Right atrium auricular region (tissue), 2 donors: ENCODE data around the gene NCL. TPM values are rescaled to one million over a fixed set of nuclear protein-coding genes. Genes with fewer than 3 reads are reported as not detected.
A peak's percentile ranks its signal among the peaks of the same experiment; 100 is the strongest.
"Not testable (repeated sequence)": the region's sequence is repeated elsewhere in the genome, so short reads cannot be mapped to it uniquely, and the experiment has no call there.

Experiments
- DNase-seq: peaks from one replicate; pipeline ENCODE4 v3.0.0-alpha.2; 2019; ENCODE audit warnings: low spot score
- H3K27ac ChIP-seq, 2 donors: fragments of 200-600 bp; sonication (generic); 1 replicate in 1 of 2; 2 replicates in 1 of 2; pipeline ENCODE4 v1.5.1; 2016 to 2019
- H3K27me3 ChIP-seq, 2 donors: fragments of 200-600 bp; sonication (generic); one replicate each; pipeline versions ENCODE4 v1.5.1 to v1.6.0; 2017 to 2019
- H3K36me3 ChIP-seq: fragments of 200-600 bp; sonication (generic); one replicate; pipeline ENCODE4 v1.5.1; 2016
- H3K4me1 ChIP-seq, 2 donors: fragments of 200-600 bp; sonication (generic); one replicate each; pipeline versions ENCODE4 v1.5.1 to v1.6.0; 2017 to 2019
- H3K4me3 ChIP-seq, 2 donors: fragments of 200-600 bp; sonication (generic); 1 replicate in 1 of 2; 2 replicates in 1 of 2; pipeline ENCODE4 v1.5.1; 2017 to 2019; ENCODE audit warnings: mild to moderate bottlenecking in 1 of 2, moderate library complexity in 1 of 2
- H3K9me3 ChIP-seq, 2 donors: fragments of 200-600 bp; sonication (generic); one replicate each; pipeline ENCODE4 v1.5.1; 2019
- total RNA-seq, 2 donors: library from RNA; depleted of rRNA; stranded (reverse); fragments of >200 nt; gene quantifications; one replicate each; pipeline ENCODE4 v1.1.0, GENCODE V29; 2016
- TF ChIP-seq, protein P1 (sequence below), 2 donors: fragments of 200-600 bp; sonication (generic); IDR thresholded peaks; one replicate each; pipeline ENCODE4 v1.5.1; 2019; ENCODE audit warnings: antibody characterized with exemption in 2 of 2

NCL gene
- total RNA-seq, 2 donors from 2014 or later: 73.5 to 85.8 TPM

DNA sequence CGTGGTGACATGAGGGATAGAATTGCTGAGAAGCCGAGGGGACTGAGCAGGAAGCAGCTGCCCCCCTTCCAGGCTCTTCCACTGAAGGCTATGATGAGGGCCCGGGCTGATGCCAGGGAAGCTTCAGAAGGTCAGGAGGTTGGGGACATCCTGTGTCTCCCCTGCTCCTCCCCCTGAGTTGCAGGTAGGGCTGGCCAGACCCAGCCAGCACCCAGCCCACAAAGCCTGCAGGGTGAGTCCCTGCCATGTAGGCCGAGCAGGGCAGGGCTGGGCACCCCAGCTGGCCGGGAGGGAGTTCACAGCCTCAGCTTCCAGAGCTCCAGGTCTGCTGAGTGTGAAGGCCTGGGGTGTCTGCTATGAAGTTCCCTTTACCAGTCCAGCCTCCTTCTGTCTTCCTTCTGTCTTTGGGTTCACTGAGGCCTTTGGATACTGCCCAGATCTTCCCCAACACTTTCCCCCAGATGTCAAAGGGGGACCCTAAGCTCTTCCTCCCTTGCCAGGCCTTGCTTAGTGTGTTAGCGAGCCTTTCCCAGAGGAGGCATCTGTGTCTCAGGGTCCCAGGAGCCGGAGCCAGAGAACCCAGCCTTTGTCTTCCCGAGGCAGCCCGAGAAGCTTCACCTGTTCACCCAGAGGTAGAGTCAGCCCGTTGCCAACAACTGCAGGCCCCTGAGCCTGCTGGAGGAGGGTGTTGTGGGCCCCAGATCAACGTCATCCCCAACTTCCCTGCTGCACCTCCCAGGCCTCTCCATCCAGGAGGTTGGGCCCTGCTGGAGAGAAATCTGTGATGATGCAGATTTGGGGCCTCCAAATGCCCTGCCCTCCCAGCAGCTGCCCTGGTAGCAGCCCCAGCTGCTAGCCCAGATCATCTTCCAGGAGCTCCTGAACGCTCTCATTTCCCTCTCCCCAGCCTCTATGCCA lies 3.6 kb upstream of the NCL start:
- no peak overlapping the region for H3K4me3 ChIP-seq
- peaks cover 0 to 17% of the 10 kb centered on the region in 2 donors for H3K4me1 ChIP-seq
- H3K9me3 ChIP-seq: no peaks in the 10 kb centered on the region
- DNase-seq: no peak
- no peaks in the 10 kb centered on the region for H3K36me3 ChIP-seq
- TF ChIP-seq, protein P1, sequence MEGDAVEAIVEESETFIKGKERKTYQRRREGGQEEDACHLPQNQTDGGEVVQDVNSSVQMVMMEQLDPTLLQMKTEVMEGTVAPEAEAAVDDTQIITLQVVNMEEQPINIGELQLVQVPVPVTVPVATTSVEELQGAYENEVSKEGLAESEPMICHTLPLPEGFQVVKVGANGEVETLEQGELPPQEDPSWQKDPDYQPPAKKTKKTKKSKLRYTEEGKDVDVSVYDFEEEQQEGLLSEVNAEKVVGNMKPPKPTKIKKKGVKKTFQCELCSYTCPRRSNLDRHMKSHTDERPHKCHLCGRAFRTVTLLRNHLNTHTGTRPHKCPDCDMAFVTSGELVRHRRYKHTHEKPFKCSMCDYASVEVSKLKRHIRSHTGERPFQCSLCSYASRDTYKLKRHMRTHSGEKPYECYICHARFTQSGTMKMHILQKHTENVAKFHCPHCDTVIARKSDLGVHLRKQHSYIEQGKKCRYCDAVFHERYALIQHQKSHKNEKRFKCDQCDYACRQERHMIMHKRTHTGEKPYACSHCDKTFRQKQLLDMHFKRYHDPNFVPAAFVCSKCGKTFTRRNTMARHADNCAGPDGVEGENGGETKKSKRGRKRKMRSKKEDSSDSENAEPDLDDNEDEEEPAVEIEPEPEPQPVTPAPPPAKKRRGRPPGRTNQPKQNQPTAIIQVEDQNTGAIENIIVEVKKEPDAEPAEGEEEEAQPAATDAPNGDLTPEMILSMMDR (IDR thresholded peaks at IDR 0.05): no peak
- no peak overlapping the region for H3K27ac ChIP-seq
- H3K27me3 ChIP-seq: no peaks in the 10 kb centered on the region

DNA sequence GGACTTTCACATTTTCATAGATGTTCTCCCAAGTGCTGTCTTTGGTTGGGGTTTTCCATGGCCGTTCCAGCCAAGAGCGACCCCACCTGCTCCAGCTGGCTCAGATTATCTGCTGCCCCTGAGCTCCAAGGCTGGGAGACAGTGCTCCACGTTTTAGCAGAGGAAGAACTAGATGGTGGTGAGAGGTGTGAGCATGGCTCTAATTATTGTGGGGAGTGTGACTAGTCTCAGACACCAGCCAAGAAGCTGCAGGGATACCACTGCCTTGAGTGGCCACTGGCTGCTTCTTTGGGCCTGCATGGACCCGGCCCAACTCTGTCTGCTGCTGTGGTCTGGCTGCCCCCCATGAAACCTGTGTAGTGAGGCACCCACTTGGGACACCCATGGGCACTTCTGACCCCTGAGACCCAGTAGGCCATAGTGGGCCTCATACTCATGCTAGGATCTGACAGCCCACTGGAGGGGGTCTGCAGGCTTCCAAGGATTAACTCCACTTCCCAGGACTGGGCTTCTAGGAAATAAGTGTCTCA lies 2.8 kb upstream of the NCL start:
- Histone ChIP-seq H3K27me3 (no peaks in the 10 kb centered on the region), H3K4me3 (no peak overlapping the region), H3K9me3 (no peaks in the 10 kb centered on the region), H3K27ac (no peak overlapping the region), H3K4me1 (peaks cover 0 to 25% of the 10 kb centered on the region in 2 donors), H3K36me3 (peaks cover 7% of the 10 kb centered on the region)
- DNase-seq: no peak
- TF ChIP-seq, protein P1 (IDR thresholded peaks at IDR 0.05): no peak

DNA sequence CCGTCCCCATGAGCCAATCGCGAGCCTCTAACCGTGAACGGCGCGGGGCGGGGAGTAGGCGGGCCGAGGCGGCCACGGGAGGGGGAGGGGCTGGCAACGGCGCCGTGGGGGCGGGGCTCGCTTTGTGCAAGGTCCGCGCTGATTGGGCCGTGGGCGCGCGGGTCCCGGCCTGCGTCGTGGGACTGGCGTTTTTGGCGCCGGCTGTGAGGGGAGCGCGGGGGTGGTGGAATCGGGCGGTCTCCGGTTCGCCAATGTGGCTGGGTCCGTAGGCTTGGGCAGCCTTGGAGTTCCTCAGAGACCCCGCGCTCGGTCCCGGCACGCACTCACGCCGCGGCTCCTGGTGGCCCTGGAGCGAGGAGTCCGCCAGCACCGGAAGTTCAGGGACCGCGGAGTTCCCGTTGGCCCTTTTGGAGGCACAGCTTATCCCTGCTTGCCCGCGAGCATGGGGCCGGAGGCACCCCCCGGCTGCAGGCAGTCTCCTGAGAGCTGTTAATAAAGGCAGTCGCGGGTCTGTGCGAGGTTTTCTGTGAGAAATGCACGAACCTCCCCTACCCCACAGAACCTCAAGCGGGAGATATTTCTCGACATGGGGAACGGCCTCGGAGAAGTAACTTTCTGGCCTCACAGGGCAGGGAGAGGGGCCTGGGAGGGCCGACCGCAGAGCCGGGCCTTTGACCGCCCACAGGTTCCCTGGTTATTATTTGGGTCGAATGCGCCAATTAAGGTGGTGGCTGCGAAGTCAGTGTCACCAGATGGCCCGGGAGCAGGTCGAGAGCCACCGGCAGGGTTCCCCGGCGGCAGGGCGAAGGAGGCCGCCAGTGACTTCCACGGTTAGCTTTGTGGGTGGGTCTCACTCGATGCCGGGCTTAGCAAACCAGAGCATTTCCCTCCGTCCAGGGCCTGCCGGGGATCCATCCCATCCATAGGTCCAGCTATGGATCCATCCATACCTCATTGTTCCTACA lies 574 bp upstream of the NCL start:
- Histone ChIP-seq H3K9me3 (no peaks in the 10 kb centered on the region), H3K4me1 (peaks cover 0 to 32% of the 10 kb centered on the region in 2 donors), H3K27me3 (no peaks in the 10 kb centered on the region), H3K27ac (peak overlapping the region; percentile 98 to 99), H3K4me3 (peak overlapping the region; percentile 80 to 89), H3K36me3 (peaks cover 29% of the 10 kb centered on the region)
- TF ChIP-seq, protein P1 (IDR thresholded peaks at IDR 0.05): no peak
- peak; percentile 99 for DNase-seq

DNA sequence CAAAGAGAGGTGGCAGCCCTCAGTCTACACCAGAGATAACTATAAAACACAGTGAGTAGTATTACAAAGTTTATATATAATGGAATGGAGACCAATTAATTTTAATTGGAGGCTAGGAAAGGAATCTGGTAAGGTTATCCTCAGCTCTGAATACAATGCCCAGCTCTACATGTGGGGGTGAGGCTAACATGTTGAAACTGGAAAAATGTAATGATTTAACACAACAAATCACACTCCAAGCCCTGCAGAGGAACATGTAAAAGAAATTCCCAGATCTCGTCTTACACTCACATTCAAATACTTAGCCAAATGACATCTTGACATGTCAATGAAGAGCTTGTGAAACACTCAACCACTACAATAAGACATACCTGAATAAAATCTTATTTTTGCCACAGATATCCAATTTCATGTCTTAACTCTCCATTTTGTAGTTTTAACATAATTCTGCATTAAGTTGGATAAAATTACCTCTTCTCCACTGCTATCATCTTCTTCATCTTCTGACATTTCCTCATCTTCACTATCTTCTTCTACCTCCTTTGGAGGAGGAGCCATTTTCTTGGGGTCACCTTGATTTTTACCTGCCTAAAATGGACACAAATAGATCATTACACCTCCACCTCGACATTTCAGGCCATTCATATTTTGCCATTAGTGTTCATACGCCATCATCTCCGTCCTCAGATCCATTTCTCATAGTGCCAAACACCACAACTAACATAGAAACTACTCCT lies 1.4 kb downstream of the NCL start:
- H3K9me3 ChIP-seq: no peaks in the 10 kb centered on the region
- DNase-seq: no peak
- H3K4me1 ChIP-seq: peaks cover 0 to 32% of the 10 kb centered on the region in 2 donors
- peaks cover 49% of the 10 kb centered on the region for H3K36me3 ChIP-seq
- H3K27me3 ChIP-seq: no peaks in the 10 kb centered on the region
- TF ChIP-seq, protein P1 (IDR thresholded peaks at IDR 0.05): no peak
- peak overlapping the region; percentile 80 to 89 for H3K4me3 ChIP-seq
- peak overlapping the region; percentile 98 to 99 for H3K27ac ChIP-seq

DNA sequence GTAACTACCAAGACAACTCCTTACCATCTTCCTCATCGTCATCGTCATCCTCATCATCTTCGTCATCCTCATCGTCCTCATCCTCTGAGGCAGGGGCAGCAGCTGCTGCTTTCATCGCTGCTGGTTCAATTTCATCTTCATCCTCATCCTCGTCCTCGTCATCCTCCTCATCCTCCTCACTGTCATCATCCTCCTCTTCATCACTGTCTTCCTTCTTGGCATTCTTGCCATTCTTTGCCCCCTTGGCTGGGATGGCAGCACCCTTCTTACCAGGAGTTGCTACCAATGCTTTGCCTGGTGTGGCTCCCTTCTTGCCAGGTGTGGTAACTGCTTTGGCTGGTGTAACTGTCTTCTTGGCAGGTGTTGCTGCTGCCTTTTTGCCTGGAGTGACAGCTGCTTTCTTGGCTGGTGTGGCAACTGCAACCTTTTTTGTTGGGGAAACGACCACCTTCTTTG lies 2.7 kb downstream of the NCL start:
- Histone ChIP-seq H3K27me3 (no peaks in the 10 kb centered on the region), H3K9me3 (no peaks in the 10 kb centered on the region), H3K4me1 (peaks cover 0 to 32% of the 10 kb centered on the region in 2 donors), H3K27ac (no peak overlapping the region), H3K4me3 (no peak overlapping the region), H3K36me3 (peaks cover 63% of the 10 kb centered on the region)
- DNase-seq: no peak
- TF ChIP-seq, protein P1 (IDR thresholded peaks at IDR 0.05): no peak

DNA sequence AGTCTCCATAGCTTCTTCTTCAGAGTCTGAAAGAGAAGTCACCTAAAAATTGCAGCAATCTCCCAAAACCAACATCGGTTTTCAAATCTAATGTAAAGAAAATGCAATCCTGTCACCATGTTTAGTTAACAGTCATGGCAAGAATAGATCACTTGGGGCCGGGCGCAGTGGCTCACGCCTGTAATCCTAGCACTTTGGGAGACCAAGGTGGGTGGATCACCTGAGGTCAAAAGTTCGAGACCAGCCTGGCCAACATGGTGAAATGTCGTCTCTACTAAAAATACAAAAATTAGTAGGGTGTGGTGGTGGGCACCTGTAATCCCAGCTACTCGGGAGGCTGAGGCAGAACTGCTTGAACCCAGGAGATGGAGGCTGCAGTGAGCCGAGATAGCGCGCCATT lies 3.4 kb downstream of the NCL start:
- not testable (repeated sequence) for H3K9me3 ChIP-seq, H3K27me3 ChIP-seq, H3K27ac ChIP-seq, DNase-seq, H3K4me3 ChIP-seq
- Histone ChIP-seq H3K4me1 (peaks cover 0 to 32% of the 10 kb centered on the region in 2 donors), H3K36me3 (peaks cover 70% of the 10 kb centered on the region)
